ENCODE results near the gene ERBB4.

- TF ChIP-seq CTCF (IDR thresholded peaks at IDR 0.05) (no peak), POLR2A (IDR thresholded peaks at IDR 0.05) (no peak)
Observed at GRCh38 chr2:212107989-212108388, 430.6 kb downstream of the ERBB4 start.

Data from ovary (tissue), 3 donors.